SKM-1 treated with dmso at 0.1 percent for 144 hours (cell line): Measurements from ENCODE around the gene HM13.
"Not testable (repeated sequence)": the region's sequence is repeated elsewhere in the genome, so short reads cannot be mapped to it uniquely, and the experiment has no call there.

Experiments
- DNase-seq: peaks from one replicate; lab custom pipeline; 2025; ENCODE audit not compliant: unreplicated experiment; lab: John Stamatoyannopoulos, UW

Gene HM13

GRCh38 chr20:31500527-31500926 lies 13.7 kb upstream of the HM13 start:
- DNase-seq: no peak

- DNase-seq: peak; percentile 59
Observed at GRCh38 chr20:31502884-31503673, 11.2 kb upstream of the HM13 start.

- no peak for DNase-seq
Observed at GRCh38 chr20:31505903-31506302, 8.3 kb upstream of the HM13 start.

DNA sequence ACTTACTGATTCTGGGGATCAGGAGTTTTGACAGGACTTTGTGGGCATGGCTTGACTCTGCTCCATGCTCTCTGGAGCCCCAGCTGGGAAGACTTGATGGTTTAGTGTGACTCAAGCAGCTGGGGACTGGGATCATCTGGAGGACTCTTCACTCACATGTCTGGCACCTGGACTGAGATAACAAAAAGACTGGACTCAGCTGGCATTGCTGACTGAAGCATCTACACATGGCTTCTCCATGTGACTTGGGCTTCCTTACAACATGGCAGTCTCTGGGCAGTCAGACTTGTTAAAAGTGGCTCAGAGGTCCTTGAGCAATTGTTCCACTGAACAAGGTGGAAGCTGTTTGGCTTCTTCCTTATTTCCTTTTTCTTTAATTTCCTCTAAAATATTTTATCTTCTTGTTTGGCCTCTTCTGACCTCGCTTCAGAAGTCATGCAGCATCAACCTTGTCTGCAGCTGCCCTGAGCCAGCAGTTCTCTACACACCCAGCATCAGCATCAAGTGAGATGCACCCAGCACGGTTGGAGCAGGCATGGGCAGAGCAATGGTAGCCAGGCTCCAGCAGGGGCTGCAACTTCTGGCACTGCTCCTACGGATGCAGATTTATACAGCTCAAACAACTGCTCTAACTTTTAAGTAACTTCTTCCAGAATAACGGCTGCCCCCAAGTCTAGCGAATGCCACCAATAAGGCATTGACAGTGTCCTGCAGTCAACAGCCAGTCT lies 5.6 kb upstream of the HM13 start:
- DNase-seq: no peak

GRCh38 chr20:31515072-31515774 lies 981 bp downstream of the HM13 start:
- no peak for DNase-seq

DNA sequence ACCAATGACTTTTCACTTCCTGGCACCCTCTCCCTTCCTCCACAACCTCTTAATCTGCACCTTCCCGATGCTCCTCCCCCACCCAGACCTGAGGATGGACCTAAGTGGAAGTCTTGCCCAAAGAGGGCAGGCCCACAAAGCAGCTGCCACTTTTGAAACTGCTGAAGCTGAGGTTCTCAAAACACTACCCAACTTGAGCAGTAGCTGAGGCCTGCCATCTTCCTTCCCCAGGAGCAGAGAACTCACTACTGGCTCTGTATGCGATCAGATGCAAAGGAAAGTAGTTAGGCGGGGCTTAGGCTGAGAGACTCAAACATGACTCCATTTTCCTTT lies 1.5 kb downstream of the HM13 start:
- no peak for DNase-seq

GRCh38 chr20:31516166-31516565 lies 1.9 kb downstream of the HM13 start:
- no peak for DNase-seq

DNA sequence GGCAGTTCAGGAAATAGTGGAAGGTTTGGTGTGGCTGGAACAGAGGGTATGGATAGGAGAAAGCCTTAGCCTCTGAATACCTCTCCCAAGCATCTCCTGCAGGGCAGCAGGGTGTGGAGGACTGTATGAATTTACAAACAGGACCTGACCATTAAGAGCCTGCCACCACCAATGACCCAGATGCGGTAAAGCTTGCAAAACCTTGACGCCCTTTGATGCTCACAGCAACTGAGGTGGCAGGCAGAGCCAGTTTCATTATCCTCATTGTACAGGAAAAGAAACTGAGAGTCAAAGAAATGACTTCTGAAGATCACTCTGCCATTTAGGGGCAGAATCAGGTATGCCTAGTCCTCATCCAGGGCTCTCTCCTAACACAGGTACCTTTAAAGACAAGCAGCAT lies 2.4 kb downstream of the HM13 start:
- DNase-seq: no peak

DNA sequence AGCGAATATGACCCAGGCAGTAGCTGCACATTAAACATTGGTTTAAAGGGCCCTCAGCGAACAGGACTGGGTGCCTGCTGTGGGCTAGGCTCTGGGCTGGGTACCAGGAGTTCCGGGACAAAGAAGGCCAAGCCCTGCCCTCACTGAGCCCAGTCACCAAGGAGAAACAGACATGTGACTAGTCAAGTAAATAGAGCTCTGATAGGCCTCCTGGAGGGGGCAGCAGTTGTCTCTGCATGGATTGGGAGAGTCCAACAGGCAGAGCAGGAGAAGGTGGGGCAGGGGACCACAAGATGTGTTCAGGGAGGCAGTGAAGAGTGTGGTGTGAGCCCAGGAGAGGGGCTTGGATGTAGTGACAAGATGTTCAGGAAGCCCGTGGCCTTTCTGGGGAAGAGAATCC lies 3.1 kb downstream of the HM13 start:
- no peak for DNase-seq

DNA sequence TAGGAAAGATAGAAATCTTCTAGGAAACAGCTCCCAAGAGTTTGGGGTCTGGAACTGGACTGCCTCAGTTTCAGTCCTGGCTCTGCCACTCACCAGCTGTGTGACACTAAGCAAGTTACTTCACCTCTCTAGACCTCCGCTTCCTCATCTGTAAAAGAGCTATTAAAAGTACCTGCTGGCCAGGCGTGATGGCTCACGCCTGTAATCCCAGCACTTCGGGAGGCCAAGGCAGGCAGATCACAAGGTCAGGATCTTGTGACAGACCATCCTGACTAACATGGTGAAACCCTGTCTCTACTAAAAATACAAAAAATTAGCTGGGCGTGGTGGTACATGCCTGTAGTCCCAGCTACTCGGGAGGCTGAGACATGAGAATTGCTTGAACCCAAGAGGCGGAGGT lies 7.0 kb downstream of the HM13 start:
- peak; percentile 33 for DNase-seq

DNA sequence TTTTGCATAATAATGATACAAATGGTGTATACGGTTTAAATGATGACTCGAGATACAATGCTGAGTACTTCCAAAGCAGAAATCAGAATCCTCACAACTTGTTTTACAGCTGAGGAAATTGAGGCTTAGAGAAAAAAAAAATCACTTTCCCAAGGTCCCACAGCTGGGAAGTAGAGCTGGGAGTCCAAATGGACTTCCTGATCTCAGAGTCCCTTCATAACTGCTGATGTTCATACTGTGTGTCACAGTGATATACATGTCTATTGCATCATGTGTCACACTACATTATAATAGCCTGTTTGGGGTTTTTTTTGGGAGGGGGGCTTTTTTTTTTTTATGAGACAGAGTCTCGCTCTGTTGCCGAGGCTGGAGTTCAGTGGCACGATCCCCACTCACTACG lies 8.5 kb downstream of the HM13 start:
- no peak for DNase-seq

DNA sequence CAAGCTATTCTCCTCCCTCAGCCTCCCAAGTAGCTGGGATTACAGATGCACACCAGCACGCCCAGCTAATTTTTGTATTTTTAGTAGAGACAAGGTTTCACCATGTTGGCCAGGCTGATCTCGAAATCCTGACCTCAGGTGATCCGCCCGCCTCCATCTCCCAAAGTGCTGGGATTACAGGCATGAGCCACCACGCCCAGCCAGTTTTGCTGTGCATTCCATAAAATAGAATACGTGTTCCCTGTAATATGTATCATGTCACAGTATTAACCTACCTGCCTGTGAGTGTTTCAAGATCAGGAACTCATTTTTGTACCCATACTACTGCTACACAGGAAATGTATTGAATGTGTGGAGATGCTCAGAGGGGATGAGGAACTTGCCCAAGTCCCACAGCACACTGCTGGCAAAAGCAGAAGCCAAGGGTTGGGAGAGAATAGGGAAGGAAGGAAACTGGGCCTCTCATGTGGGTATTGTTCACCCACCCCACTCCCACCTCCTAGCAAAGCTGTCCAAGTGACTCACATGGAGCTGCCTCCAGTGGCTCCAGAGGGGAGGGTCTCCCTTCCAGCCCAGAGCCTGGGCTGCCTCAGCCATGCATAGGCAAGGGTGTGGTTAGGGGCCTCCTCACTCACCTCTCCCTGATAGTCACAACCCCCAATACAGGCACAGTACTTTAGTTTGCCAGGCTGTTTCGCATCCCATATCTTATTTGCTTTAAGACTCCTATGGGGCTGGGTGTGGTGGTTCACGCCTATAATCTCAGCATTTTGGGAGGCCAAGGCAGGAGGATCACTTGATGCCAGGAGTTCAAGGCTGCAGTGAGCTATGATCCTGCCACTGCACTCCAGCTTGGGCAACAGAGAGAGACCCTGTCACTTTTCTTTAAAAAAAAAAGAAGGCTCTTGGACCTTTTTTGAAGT lies 9.4 kb downstream of the HM13 start:
- peak; percentile 93 for DNase-seq

DNA sequence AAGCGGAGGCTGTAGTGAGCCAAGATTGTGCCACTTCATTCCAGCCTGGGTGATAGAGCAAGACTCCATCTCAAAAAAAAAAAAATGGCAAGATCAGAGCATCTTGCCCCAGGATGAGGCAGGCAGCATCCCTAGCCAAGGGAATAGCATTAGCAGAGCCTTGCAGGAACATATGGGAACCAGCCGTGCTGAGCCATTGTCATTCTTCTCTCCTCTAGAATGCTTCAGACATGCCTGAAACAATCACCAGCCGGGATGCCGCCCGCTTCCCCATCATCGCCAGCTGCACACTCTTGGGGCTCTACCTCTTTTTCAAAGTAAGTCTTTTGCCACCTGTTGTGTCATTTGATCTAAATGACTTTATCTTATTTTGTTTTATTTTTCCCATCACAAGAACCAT lies 13.0 kb downstream of the HM13 start:
- DNase-seq: no peak

GRCh38 chr20:31535298-31535697 lies 21.1 kb downstream of the HM13 start:
- DNase-seq: no peak

GRCh38 chr20:31536575-31536974 lies 22.3 kb downstream of the HM13 start:
- no peak for DNase-seq

DNA sequence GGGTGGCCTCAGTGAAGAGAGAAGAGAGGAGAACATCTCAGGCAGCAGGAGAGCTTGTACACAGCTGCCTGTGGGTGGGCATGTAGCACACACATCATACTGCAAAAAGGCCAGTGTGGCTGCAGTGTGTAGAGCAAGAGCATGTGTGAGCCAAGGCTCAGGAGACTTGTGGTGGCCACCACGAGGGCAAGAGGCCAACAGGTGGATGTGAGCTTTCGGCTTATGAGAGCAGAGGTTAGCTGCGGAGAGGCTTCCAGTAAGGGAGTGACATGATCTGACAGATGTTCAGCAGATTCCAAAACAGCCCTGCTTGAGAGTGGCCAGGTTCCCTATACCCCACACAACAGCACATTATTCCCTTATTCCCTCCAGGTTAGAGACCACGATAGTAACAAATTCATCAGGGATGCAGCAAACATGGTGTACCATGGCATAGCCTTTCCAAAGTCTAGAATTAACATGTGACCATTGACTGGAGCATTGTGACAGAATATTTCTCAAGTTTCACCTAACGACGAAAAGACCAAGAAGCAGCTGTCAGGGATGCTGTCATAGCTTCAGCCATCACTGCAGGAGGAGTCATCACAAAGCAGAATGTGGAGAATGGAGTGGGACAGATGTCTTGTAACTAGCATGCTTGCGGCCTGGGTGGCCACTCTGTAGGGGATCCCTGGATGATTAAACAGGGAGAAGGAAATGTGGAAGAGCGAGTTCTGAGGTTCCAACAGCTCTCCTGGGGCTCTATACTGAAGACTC lies 23.1 kb downstream of the HM13 start:
- DNase-seq: no peak

GRCh38 chr20:31537890-31538289 lies 23.6 kb downstream of the HM13 start:
- DNase-seq: no peak

GRCh38 chr20:31538326-31538725 lies 24.1 kb downstream of the HM13 start:
- no peak for DNase-seq

GRCh38 chr20:31539636-31540035 lies 25.4 kb downstream of the HM13 start:
- DNase-seq: not testable (repeated sequence)

- no peak for DNase-seq
Observed at GRCh38 chr20:31540406-31540805, 26.2 kb downstream of the HM13 start.
